Fibroblast of lung (primary cell): ENCODE data around the gene COA6. TPM values are rescaled to one million over a fixed set of nuclear protein-coding genes. Genes with fewer than 3 reads are reported as not detected.

Experiments used
- DNase-seq, 2 donors: peaks; one replicate each; pipeline versions ENCODE4 v3.0.0 to v3.0.0-alpha.2; 2010; ENCODE audit warnings: low read depth in 2 of 2
- H2AFZ ChIP-seq: 2 replicates; pipeline ENCODE4 v1.5.1; 2012; ENCODE audit warnings: low read length, control low read depth, inconsistent platforms
- H3K27ac ChIP-seq: 2 replicates; pipeline ENCODE4 v1.5.1; 2011; ENCODE audit warnings: low read length, control low read depth; ENCODE audit not compliant: insufficient read depth
- H3K27me3 ChIP-seq: 2 replicates; pipeline ENCODE4 v1.5.1; 2011; ENCODE audit warnings: mild to moderate bottlenecking, low read length; ENCODE audit not compliant: control insufficient read depth, insufficient read depth
- H3K36me3 ChIP-seq: 2 replicates; pipeline ENCODE4 v1.5.1; 2011; ENCODE audit warnings: low read length; ENCODE audit not compliant: control insufficient read depth, insufficient read depth
- H3K4me1 ChIP-seq: 2 replicates; pipeline ENCODE4 v1.5.1; 2011; ENCODE audit warnings: low read length; ENCODE audit not compliant: control insufficient read depth, insufficient read depth; ENCODE audit errors: extremely low read depth
- H3K4me2 ChIP-seq: 2 replicates; pipeline ENCODE4 v1.5.1; 2011; ENCODE audit warnings: low read length, control low read depth; ENCODE audit not compliant: insufficient read depth; ENCODE audit errors: extremely low read depth
- H3K4me3 ChIP-seq, 4 experiments: fragments of 200-600 bp in 1 of 4; sonication (generic) in 1 of 4; replicated peaks in 1 of 4; 2 replicates each; pipeline ENCODE4 v1.5.1; 2011 to 2016; ENCODE audit warnings: low read length in 4 of 4, low read depth in 3 of 4, mild to moderate bottlenecking in 3 of 4, control low read depth in 2 of 4, inconsistent platforms in 1 of 4, mixed read lengths in 1 of 4; ENCODE audit not compliant: insufficient read depth in 1 of 4; ENCODE audit errors: control extremely low read depth in 1 of 4
- H3K79me2 ChIP-seq: 2 replicates; pipeline ENCODE4 v1.5.1; 2012; ENCODE audit warnings: mild to moderate bottlenecking, low read length, inconsistent platforms; ENCODE audit not compliant: control insufficient read depth, insufficient read depth
- H3K9ac ChIP-seq: 2 replicates; pipeline ENCODE4 v1.5.1; 2011; ENCODE audit warnings: mild to moderate bottlenecking, low read length, control low read depth; ENCODE audit not compliant: insufficient read depth
- H3K9me3 ChIP-seq: 2 replicates; pipeline ENCODE4 v1.5.1; 2012; ENCODE audit warnings: low read depth, low read length; ENCODE audit not compliant: control insufficient read depth, insufficient read depth
- H4K20me1 ChIP-seq: 2 replicates; pipeline ENCODE4 v1.5.1; 2011; ENCODE audit warnings: low read length; ENCODE audit not compliant: control insufficient read depth, insufficient read depth; ENCODE audit errors: extremely low read depth
- CTCF ChIP-seq, 2 donors: IDR thresholded peaks in 1 of 2; conservative IDR thresholded peaks in 1 of 2; 1 replicate in 1 of 2; 2 replicates in 1 of 2; pipeline ENCODE4 v1.5.1; 2011 to 2012; ENCODE audit warnings: low read length in 2 of 2, control low read depth in 1 of 2, inconsistent platforms in 1 of 2, low read depth in 1 of 2, mild to moderate bottlenecking in 1 of 2
- EZH2 ChIP-seq: IDR thresholded peaks from 2 replicates; pipeline ENCODE4 v1.5.1; 2012; ENCODE audit warnings: low read length, control low read depth, mild to moderate bottlenecking; ENCODE audit errors: missing control alignments
- polyA plus RNA-seq, 2 donors: library from polyadenylated mRNA; depleted of rRNA in 1 of 2; stranded (reverse) in 1 of 2; unstranded in 1 of 2; fragments of >200 nt; gene quantifications; 2 replicates each; pipeline ENCODE4 v1.2.1, GENCODE V29; 2011 to 2012; ENCODE audit warnings: missing spikeins in 1 of 2
- total RNA-seq: library from RNA; depleted of rRNA; stranded (reverse); fragments of >200 nt; gene quantifications from 2 replicates; pipeline ENCODE4 v1.2.1, GENCODE V29; 2014

Gene COA6
- total and polyA plus RNA-seq, 2 donors (not counting 1 experiment from before 2014, with no cell fraction given) = 21.7 to 27.7 TPM

- Histone ChIP-seq H3K27ac (no peak overlapping the region), H3K4me3 (no peak overlapping the region), H3K9ac (no peak overlapping the region), H3K79me2 (no peaks in the 10 kb centered on the region), H3K36me3 (no peaks in the 10 kb centered on the region), H3K9me3 (no peaks in the 10 kb centered on the region), H3K4me2 (no peak overlapping the region), H2AFZ (no peak overlapping the region), H3K27me3 (no peaks in the 10 kb centered on the region), H4K20me1 (no peaks in the 10 kb centered on the region), H3K4me1 (no peaks in the 10 kb centered on the region)
- no peak for DNase-seq
- TF ChIP-seq EZH2 (no peak), CTCF (conservative IDR thresholded peaks at IDR 0.05 in 1 of 2, IDR thresholded peaks at IDR 0.05 in 1 of 2; ENCODE audit: low read depth in 1 of 2, low read length in 2 of 2) (no peak)
Measured at GRCh38 chr1:234340528-234340927, 32.7 kb upstream of the COA6 start.

GRCh38 chr1:234342774-234343173 is 30.5 kb upstream of the COA6 start:
- Histone ChIP-seq H3K9me3 (no peaks in the 10 kb centered on the region), H3K27ac (no peak overlapping the region), H3K4me2 (no peak overlapping the region), H2AFZ (no peak overlapping the region), H3K4me3 (no peak overlapping the region), H3K9ac (no peak overlapping the region), H3K79me2 (no peaks in the 10 kb centered on the region), H3K27me3 (no peaks in the 10 kb centered on the region), H3K4me1 (no peaks in the 10 kb centered on the region), H4K20me1 (no peaks in the 10 kb centered on the region), H3K36me3 (no peaks in the 10 kb centered on the region)
- no peak for TF ChIP-seq EZH2
- no peak for TF ChIP-seq CTCF (conservative IDR thresholded peaks at IDR 0.05 in 1 of 2, IDR thresholded peaks at IDR 0.05 in 1 of 2; ENCODE audit: low read depth in 1 of 2, low read length in 2 of 2)
- no peak for DNase-seq

DNA sequence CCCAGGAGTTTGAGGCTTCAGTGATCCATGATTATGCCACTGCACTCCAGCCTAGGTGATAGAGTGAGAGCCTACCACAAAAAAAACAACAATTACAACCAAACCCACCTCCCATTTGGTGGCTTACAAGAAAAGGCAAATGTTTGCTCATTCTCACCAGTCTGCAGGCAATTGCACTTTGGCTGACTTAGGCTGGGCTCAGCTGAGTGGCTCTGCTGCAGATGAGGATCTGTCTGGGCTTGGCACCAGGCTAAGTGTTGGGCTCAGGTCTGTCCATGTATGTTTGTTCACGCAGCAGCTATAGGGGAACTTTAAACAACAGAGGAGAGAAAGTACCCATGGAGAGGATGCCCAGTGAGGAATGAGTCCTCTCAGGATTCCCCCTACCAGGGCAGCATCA is 28.0 kb upstream of the COA6 start:
- Histone ChIP-seq H3K4me1 (no peaks in the 10 kb centered on the region), H3K27ac (no peak overlapping the region), H3K9me3 (no peaks in the 10 kb centered on the region), H3K4me3 (no peak overlapping the region), H3K79me2 (no peaks in the 10 kb centered on the region), H3K27me3 (no peaks in the 10 kb centered on the region), H2AFZ (no peak overlapping the region), H4K20me1 (no peaks in the 10 kb centered on the region), H3K9ac (no peak overlapping the region), H3K4me2 (no peak overlapping the region), H3K36me3 (no peaks in the 10 kb centered on the region)
- DNase-seq = no peak
- TF ChIP-seq EZH2 (no peak), CTCF (conservative IDR thresholded peaks at IDR 0.05 in 1 of 2, IDR thresholded peaks at IDR 0.05 in 1 of 2; ENCODE audit: low read depth in 1 of 2, low read length in 2 of 2) (no peak)
